T follicular helper cell (primary cell): ENCODE data around the gene MCRS1.
A peak's percentile ranks its signal among the peaks of the same experiment; 100 is the strongest.
"Not testable (repeated sequence)": the region's sequence is repeated elsewhere in the genome, so short reads cannot be mapped to it uniquely, and the experiment has no call there.

ENCODE experiments used
- DNase-seq: peaks from one replicate; pipeline ENCODE4 v3.0.0-alpha.2; 2020; ENCODE audit warnings: low read depth

Gene MCRS1

GRCh38 chr12:49540229-49541139 lies 27.5 kb downstream of the MCRS1 start:
- no peak for DNase-seq

- no peak for DNase-seq
Measured at GRCh38 chr12:49539406-49540228, 28.3 kb downstream of the MCRS1 start.

- DNase-seq = peak; percentile 89
Measured at GRCh38 chr12:49538510-49539403, 29.2 kb downstream of the MCRS1 start, which contains the start of gene KCNH3. Gene KCNH3 (plus strand): TSS chr12:49539030. CDS start chr12:49539417, 387 bp downstream.

GRCh38 chr12:49537752-49538509 lies 30.0 kb downstream of the MCRS1 start:
- no peak for DNase-seq

- DNase-seq = no peak
Measured at GRCh38 chr12:49537231-49537751, 30.7 kb downstream of the MCRS1 start.

GRCh38 chr12:49536526-49537071 lies 31.3 kb downstream of the MCRS1 start:
- DNase-seq = no peak

GRCh38 chr12:49535921-49536525 lies 31.9 kb downstream of the MCRS1 start:
- no peak for DNase-seq

- no peak for DNase-seq
Measured at GRCh38 chr12:49534731-49535278, 33.1 kb downstream of the MCRS1 start.

GRCh38 chr12:49534122-49534521 lies 33.8 kb downstream of the MCRS1 start:
- not testable (repeated sequence) for DNase-seq

- no peak for DNase-seq
Measured at GRCh38 chr12:49533331-49533730, 34.6 kb downstream of the MCRS1 start.

- no peak for DNase-seq
Measured at GRCh38 chr12:49531745-49532144, 36.2 kb downstream of the MCRS1 start.

GRCh38 chr12:49529414-49529813 lies 38.5 kb downstream of the MCRS1 start:
- DNase-seq = no peak

GRCh38 chr12:49527361-49528130 lies 40.4 kb downstream of the MCRS1 start:
- no peak for DNase-seq

GRCh38 chr12:49525942-49526341 lies 42.0 kb downstream of the MCRS1 start:
- DNase-seq = no peak

GRCh38 chr12:49524660-49525324 lies 43.1 kb downstream of the MCRS1 start:
- DNase-seq = no peak

- DNase-seq = no peak
Measured at GRCh38 chr12:49521389-49521788, 46.6 kb downstream of the MCRS1 start.

GRCh38 chr12:49519574-49519936 lies 48.4 kb downstream of the MCRS1 start:
- DNase-seq = no peak

- DNase-seq = no peak
Measured at GRCh38 chr12:49518914-49519573, 48.9 kb downstream of the MCRS1 start.
